ENCODE measurements around the gene GFI1B.

GFI1B gene

DNA sequence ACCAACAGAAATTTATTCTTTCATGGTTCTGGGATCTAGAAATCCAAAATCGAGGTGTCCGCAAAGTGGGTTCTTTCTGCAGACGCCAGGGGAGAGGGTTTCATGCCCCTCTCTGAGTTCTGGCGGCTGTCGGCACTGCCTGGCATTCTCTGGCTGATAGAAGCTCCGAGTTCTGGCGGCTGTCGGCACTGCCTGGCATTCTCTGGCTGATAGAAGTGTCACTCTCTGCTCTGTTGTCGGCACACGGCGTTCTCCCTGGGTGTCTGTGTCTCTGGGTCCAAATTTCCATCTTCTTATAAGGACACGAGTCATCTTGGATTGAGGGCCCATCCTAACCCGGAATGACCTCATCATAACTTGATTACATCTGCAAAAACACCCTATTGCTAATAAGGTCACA lies 7.6 kb downstream of the GFI1B start:
- no peak overlapping the region for H3K18ac ChIP-seq (ENCODE audit: low read length)
- no peak overlapping the region for H4K5ac ChIP-seq (ENCODE audit: low read length)
- H3K4ac ChIP-seq (ENCODE audit: low read depth, low read length), result no peak overlapping the region
- no peak overlapping the region for H2BK15ac ChIP-seq (replicated peaks; ENCODE audit: low read depth)
- no peaks in the 10 kb centered on the region for H3K27me3 ChIP-seq (ENCODE audit: insufficient read depth, low read length, poor library complexity)
- no peak overlapping the region for H2BK5ac ChIP-seq (ENCODE audit: low read length)
- no peak for DNase-seq
- no peak overlapping the region for H3K9ac ChIP-seq (ENCODE audit: low read length)
- no peak overlapping the region for H3K4me2 ChIP-seq (ENCODE audit: low read length)
- H3K56ac ChIP-seq (ENCODE audit: low read length), result no peak overlapping the region
- H3K4me3 ChIP-seq (ENCODE audit: low read length), result no peak overlapping the region
- no peak overlapping the region for H3K27ac ChIP-seq (ENCODE audit: low read depth, low read length)
- no peak overlapping the region for H4K8ac ChIP-seq (ENCODE audit: low read depth, low read length)
- no peak overlapping the region for H2AK5ac ChIP-seq (ENCODE audit: low read length)
- H3K23ac ChIP-seq (ENCODE audit: low read length), result no peak overlapping the region
- no peak overlapping the region for H2BK120ac ChIP-seq (ENCODE audit: low read depth, low read length)
- no peaks in the 10 kb centered on the region for H3K36me3 ChIP-seq (ENCODE audit: control insufficient read depth, insufficient read depth, low read length)
- H3K79me2 ChIP-seq (ENCODE audit: control insufficient read depth, insufficient read depth, low read length), result no peaks in the 10 kb centered on the region
- H3K4me1 ChIP-seq (ENCODE audit: control insufficient read depth, low read depth, low read length), result no peaks in the 10 kb centered on the region
- no peaks in the 10 kb centered on the region for H3K79me1 ChIP-seq (ENCODE audit: low read length)
- no CpG with 5 or more reads among the region's 13 CpGs for WGBS (ENCODE audit: extremely low coverage, insufficient coverage, low lambda C conversion rate)

- Histone ChIP-seq H3K4ac (ENCODE audit: low read depth, low read length) (no peak overlapping the region), H2BK15ac (replicated peaks; ENCODE audit: low read depth) (no peak overlapping the region), H3K79me2 (ENCODE audit: control insufficient read depth, insufficient read depth, low read length) (no peaks in the 10 kb centered on the region), H3K27ac (ENCODE audit: low read depth, low read length) (no peak overlapping the region), H3K36me3 (ENCODE audit: control insufficient read depth, insufficient read depth, low read length) (no peaks in the 10 kb centered on the region), H3K79me1 (ENCODE audit: low read length) (no peaks in the 10 kb centered on the region), H3K4me1 (ENCODE audit: control insufficient read depth, low read depth, low read length) (peaks cover 3% of the 10 kb centered on the region), H2BK120ac (ENCODE audit: low read depth, low read length) (no peak overlapping the region), H3K27me3 (ENCODE audit: insufficient read depth, low read length, poor library complexity) (no peaks in the 10 kb centered on the region), H2AK5ac (ENCODE audit: low read length) (no peak overlapping the region), H3K4me3 (ENCODE audit: low read length) (no peak overlapping the region), H3K56ac (ENCODE audit: low read length) (no peak overlapping the region), H2BK5ac (ENCODE audit: low read length) (no peak overlapping the region), H4K8ac (ENCODE audit: low read depth, low read length) (no peak overlapping the region), H4K5ac (ENCODE audit: low read length) (no peak overlapping the region), H3K4me2 (ENCODE audit: low read length) (no peak overlapping the region), H3K18ac (ENCODE audit: low read length) (no peak overlapping the region), H3K23ac (ENCODE audit: low read length) (no peak overlapping the region), H3K9ac (ENCODE audit: low read length) (no peak overlapping the region)
- no peak for DNase-seq
- no CpG with 5 or more reads among the region's 26 CpGs for WGBS (ENCODE audit: extremely low coverage, insufficient coverage, low lambda C conversion rate)
Observed at GRCh38 chr9:132986640-132987620, 8.4 kb downstream of the GFI1B start.

- Histone ChIP-seq H2BK15ac (replicated peaks; ENCODE audit: low read depth) (no peak overlapping the region), H3K4me2 (ENCODE audit: low read length) (no peak overlapping the region)
Observed at GRCh38 chr9:132988244-132989013, 9.9 kb downstream of the GFI1B start.

GRCh38 chr9:132989014-132989310 lies 10.5 kb downstream of the GFI1B start:
- Histone ChIP-seq H4K5ac (ENCODE audit: low read length) (no peak overlapping the region), H3K4me3 (ENCODE audit: low read length) (no peak overlapping the region), H3K18ac (ENCODE audit: low read length) (no peak overlapping the region), H3K23ac (ENCODE audit: low read length) (no peak overlapping the region), H3K56ac (ENCODE audit: low read length) (no peak overlapping the region), H2BK15ac (replicated peaks; ENCODE audit: low read depth) (no peak overlapping the region), H3K79me1 (ENCODE audit: low read length) (no peaks in the 10 kb centered on the region), H2BK120ac (ENCODE audit: low read depth, low read length) (no peak overlapping the region), H4K8ac (ENCODE audit: low read depth, low read length) (no peak overlapping the region), H3K27ac (ENCODE audit: low read depth, low read length) (no peak overlapping the region), H2BK5ac (ENCODE audit: low read length) (no peak overlapping the region), H3K79me2 (ENCODE audit: control insufficient read depth, insufficient read depth, low read length) (no peaks in the 10 kb centered on the region), H3K4me2 (ENCODE audit: low read length) (no peak overlapping the region), H3K9ac (ENCODE audit: low read length) (no peak overlapping the region), H3K36me3 (ENCODE audit: control insufficient read depth, insufficient read depth, low read length) (no peaks in the 10 kb centered on the region), H2AK5ac (ENCODE audit: low read length) (no peak overlapping the region), H3K4me1 (ENCODE audit: control insufficient read depth, low read depth, low read length) (peaks cover 13% of the 10 kb centered on the region), H3K4ac (ENCODE audit: low read depth, low read length) (no peak overlapping the region), H3K27me3 (ENCODE audit: insufficient read depth, low read length, poor library complexity) (no peaks in the 10 kb centered on the region)
- no CpG with 5 or more reads among the region's 13 CpGs for WGBS (ENCODE audit: extremely low coverage, insufficient coverage, low lambda C conversion rate)
- DNase-seq, result no peak

More at GRCh38 chr9:132988244-132989013, 9.9 kb downstream of the GFI1B start:
- H2BK120ac ChIP-seq (ENCODE audit: low read depth, low read length), result no peak overlapping the region
- no peaks in the 10 kb centered on the region for H3K27me3 ChIP-seq (ENCODE audit: insufficient read depth, low read length, poor library complexity)
- H4K8ac ChIP-seq (ENCODE audit: low read depth, low read length), result no peak overlapping the region
- H3K23ac ChIP-seq (ENCODE audit: low read length), result no peak overlapping the region
- no peaks in the 10 kb centered on the region for H3K79me1 ChIP-seq (ENCODE audit: low read length)
- H3K27ac ChIP-seq (ENCODE audit: low read depth, low read length), result no peak overlapping the region
- H3K4me3 ChIP-seq (ENCODE audit: low read length), result no peak overlapping the region
- H3K4me1 ChIP-seq (ENCODE audit: control insufficient read depth, low read depth, low read length), result peaks cover 9% of the 10 kb centered on the region
- H3K56ac ChIP-seq (ENCODE audit: low read length), result peak overlapping the region; percentile 44
- H2BK5ac ChIP-seq (ENCODE audit: low read length), result no peak overlapping the region
- no peak overlapping the region for H2AK5ac ChIP-seq (ENCODE audit: low read length)
- DNase-seq, result no peak
- WGBS (ENCODE audit: extremely low coverage, insufficient coverage, low lambda C conversion rate), result no CpG with 5 or more reads among the region's 14 CpGs
- H3K9ac ChIP-seq (ENCODE audit: low read length), result no peak overlapping the region
- H3K4ac ChIP-seq (ENCODE audit: low read depth, low read length), result no peak overlapping the region
- H4K5ac ChIP-seq (ENCODE audit: low read length), result no peak overlapping the region
- H3K18ac ChIP-seq (ENCODE audit: low read length), result no peak overlapping the region
- no peaks in the 10 kb centered on the region for H3K36me3 ChIP-seq (ENCODE audit: control insufficient read depth, insufficient read depth, low read length)
- H3K79me2 ChIP-seq (ENCODE audit: control insufficient read depth, insufficient read depth, low read length), result no peaks in the 10 kb centered on the region

- Histone ChIP-seq H3K36me3 (ENCODE audit: control insufficient read depth, insufficient read depth, low read length) (no peaks in the 10 kb centered on the region), H3K4me2 (ENCODE audit: low read length) (no peak overlapping the region), H4K8ac (ENCODE audit: low read depth, low read length) (no peak overlapping the region), H2BK5ac (ENCODE audit: low read length) (no peak overlapping the region), H3K23ac (ENCODE audit: low read length) (no peak overlapping the region), H2AK5ac (ENCODE audit: low read length) (no peak overlapping the region), H3K4me3 (ENCODE audit: low read length) (no peak overlapping the region), H3K4ac (ENCODE audit: low read depth, low read length) (no peak overlapping the region), H3K9ac (ENCODE audit: low read length) (no peak overlapping the region), H3K56ac (ENCODE audit: low read length) (no peak overlapping the region), H4K5ac (ENCODE audit: low read length) (no peak overlapping the region), H2BK15ac (replicated peaks; ENCODE audit: low read depth) (no peak overlapping the region), H3K79me2 (ENCODE audit: control insufficient read depth, insufficient read depth, low read length) (no peaks in the 10 kb centered on the region), H3K27ac (ENCODE audit: low read depth, low read length) (no peak overlapping the region), H3K18ac (ENCODE audit: low read length) (no peak overlapping the region), H3K4me1 (ENCODE audit: control insufficient read depth, low read depth, low read length) (peaks cover 13% of the 10 kb centered on the region), H3K27me3 (ENCODE audit: insufficient read depth, low read length, poor library complexity) (no peaks in the 10 kb centered on the region), H3K79me1 (ENCODE audit: low read length) (no peaks in the 10 kb centered on the region), H2BK120ac (ENCODE audit: low read depth, low read length) (no peak overlapping the region)
- no peak for DNase-seq
- WGBS (ENCODE audit: extremely low coverage, insufficient coverage, low lambda C conversion rate), result no CpG with 5 or more reads among the region's 23 CpGs
Observed at GRCh38 chr9:132989414-132989996, 11.0 kb downstream of the GFI1B start.
